HuH-7 (cell line): ENCODE measurements around the gene SIGLEC9.
A peak's percentile ranks its signal among the peaks of the same experiment; 100 is the strongest.

Source experiments
- DNase-seq: peaks from one replicate; pipeline ENCODE4 v3.0.0; 2011; ENCODE audit warnings: low spot score

The SIGLEC9 gene

DNA sequence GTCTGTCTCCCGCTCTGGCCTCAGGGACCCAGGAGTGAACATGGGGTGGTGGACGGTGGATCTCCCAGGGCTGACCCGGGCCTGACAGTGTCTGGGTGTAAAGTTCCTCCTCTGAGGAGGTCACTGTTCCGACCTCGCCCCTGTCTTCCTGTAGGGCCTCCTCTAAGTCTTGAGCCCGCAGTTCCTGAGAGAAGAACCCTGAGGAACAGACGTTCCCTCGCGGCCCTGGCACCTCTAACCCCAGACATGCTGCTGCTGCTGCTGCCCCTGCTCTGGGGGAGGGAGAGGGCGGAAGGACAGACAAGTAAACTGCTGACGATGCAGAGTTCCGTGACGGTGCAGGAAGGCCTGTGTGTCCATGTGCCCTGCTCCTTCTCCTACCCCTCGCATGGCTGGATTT lies at the start of gene SIGLEC9:
Gene SIGLEC9, plus strand, starts transcription at position 178 of the 400 bp plus-strand sequence. Its CDS starts 69 bp downstream, at position 247.
- no peak for DNase-seq

DNA sequence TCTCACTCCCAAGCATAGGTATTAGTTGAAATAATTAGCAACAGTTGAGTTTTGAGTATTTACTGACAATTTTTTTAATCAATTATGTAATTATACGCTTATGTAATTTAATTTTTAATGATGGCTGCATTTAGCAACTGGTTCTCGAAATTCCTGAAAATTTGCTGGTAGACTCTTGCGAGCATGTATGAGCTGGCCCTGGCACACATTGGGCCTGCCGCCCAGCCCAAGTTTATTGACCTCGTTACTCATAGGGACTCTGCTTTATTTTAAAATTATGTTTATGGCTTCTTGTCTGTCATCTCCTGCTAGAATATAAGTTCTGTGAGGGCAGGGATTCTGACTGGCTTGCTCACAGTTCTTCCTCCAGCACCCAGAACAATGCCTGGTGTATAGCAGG lies 48.7 kb upstream of the SIGLEC9 start:
- no peak for DNase-seq

DNA sequence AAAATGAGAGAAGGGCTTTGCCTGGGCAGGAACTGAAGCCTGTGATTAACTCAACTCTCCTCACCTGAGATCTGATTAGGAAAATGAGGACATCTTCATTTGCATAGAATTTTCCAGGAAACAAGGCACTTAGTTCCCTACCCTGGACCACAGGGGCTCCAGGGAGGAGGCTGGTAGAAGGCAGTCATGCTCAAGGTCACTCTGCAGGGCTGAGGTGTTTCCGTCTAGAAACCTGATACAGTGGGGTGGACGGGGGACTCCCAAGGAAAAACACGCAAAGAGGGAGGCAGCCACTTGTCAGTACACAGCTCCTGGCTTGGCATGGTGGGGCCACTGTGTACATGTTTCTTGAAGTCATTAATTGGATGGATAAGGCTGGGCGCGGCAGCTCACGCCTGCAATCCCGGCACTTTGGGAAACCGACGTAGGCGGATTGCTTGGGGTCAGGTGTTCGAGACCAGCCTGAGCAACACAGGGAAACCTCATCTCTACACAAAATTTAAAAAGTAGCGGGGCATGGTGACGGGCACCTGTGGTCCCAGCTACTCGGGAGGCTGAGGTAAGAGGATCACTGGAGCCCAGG lies 48.0 kb upstream of the SIGLEC9 start:
- DNase-seq: no peak

GRCh38 chr19:51078104-51078503 lies 46.6 kb upstream of the SIGLEC9 start:
- DNase-seq: no peak

- no peak for DNase-seq
Observed at GRCh38 chr19:51078731-51079130, 46.0 kb upstream of the SIGLEC9 start.

GRCh38 chr19:51079481-51080110 lies 45.1 kb upstream of the SIGLEC9 start:
- no peak for DNase-seq

GRCh38 chr19:51081476-51081875 lies 43.2 kb upstream of the SIGLEC9 start:
- DNase-seq: no peak

DNA sequence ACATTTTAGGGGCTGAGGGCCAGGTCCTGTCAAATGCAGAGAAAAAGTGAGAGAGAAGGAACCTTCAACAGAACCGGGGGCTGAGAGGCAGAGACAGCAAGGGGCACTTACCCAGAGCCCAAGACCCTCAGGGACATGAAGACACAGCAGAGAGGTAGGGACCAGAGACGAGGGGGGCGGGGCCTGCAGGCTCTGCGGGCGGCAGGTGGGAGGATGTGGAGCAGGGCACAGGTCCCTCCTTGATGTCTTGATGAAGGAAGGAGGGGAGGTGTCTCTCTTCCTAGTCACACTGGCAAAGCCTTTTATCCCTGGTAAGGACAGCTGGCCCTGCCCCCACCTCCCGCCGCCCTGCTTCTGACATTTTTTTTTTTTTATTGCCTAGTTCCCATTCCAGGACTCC lies 42.1 kb upstream of the SIGLEC9 start, which contains the start of gene KLK14:
Gene KLK14, minus strand, starts transcription at position 277 of the 400 bp plus-strand sequence. Its CDS starts 273 bp downstream, at position 4.
- no peak for DNase-seq

DNA sequence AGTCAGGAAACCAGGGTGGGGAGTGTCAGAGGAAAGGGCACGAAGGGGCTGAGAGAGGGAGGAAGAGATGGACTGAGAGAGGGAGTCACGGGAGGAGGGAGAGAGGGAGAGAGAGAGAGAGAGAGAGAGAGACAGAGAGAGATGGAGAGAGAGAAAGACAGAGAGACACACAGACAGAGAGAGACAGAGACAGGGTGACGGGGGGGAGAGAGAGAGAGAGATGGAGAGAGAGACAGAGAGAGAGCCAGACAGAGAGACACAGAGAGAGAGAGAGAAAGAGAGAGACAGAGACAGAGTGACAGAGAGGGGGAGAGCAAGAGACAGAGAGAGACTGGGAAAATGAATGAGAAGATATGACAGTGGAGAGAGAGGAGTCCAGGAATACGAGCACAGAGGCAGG lies 41.5 kb upstream of the SIGLEC9 start:
- no peak for DNase-seq

DNA sequence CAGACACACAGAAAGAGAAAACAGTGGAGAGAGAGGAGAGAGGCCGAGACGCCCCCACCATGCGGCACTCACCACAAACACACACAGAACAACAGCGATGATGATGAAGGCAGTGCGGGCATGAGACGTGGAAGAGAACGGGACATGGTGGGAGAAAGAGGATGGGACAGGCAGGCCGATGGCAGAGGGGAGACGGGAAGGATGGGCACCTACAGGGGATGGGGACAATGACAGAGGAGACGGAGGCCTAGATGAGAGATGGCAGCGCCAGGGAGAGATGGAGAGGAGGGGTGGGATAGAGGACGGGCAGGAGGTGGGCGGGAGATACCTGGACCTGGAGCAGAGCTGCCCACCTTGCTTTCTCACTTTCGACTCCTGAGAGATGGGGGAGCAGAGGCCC lies 40.9 kb upstream of the SIGLEC9 start:
- DNase-seq: no peak

GRCh38 chr19:51084505-51084904 lies 40.2 kb upstream of the SIGLEC9 start:
- DNase-seq: no peak

- no peak for DNase-seq
Observed at GRCh38 chr19:51086153-51086850, 38.4 kb upstream of the SIGLEC9 start.

DNA sequence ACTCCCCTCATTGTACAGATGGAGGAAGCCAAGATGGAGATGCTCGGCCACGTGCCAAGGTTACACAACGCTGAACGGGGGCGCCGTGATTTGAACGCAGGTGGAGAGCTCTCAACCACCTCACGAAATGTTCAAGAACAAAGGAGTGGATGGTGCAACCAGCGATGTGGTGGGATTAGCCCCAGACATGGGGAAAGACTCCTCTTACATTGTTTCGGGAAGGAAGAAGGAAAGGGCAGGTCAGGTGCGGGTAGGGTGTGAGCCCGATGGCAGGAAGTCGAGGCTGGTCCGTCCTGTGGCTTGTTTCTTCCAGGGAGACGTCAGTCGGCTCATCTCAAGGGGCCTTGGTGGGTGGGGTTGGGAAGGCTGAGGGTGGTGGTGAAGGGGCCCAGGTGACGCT lies 34.9 kb upstream of the SIGLEC9 start:
- DNase-seq: no peak

DNA sequence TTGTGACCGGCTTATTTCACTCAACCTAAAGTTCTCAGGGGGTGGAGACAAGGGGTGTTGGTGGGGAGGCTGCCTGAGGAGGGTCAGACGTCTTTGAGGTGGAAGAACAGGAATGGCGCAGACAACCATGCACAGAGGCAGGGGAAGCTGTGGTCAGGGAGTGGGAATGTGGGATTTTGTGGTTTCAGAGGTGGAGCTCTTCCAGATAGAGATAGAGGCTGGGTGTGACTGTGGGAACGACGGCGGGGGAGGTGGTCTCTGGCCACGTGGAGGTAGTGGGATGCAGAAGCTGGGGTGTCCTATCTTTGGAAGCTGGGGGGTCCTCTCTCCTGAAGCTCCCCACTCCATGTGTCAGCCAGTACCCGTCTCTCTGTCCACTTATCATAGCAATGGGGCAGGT lies 34.2 kb upstream of the SIGLEC9 start:
- no peak for DNase-seq

DNA sequence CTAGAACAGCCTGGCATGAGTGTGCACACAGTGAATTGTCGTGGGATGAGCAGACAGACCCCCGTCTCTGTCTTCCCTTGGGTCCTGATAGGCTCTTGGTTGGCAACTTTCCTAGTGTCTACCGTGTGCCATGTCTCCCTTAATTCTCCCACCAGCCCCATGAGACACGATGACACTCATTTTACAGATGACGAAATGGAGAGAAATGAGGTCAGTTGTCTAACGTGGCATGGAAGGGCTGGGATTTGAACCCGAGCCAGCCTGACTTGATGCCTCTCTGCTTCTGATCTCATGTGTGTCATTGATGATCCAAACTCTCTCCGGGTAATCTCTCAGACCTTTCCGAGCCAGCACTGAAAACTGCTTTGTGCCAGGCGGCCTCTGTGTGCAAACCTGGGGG lies 33.6 kb upstream of the SIGLEC9 start:
- no peak for DNase-seq

DNA sequence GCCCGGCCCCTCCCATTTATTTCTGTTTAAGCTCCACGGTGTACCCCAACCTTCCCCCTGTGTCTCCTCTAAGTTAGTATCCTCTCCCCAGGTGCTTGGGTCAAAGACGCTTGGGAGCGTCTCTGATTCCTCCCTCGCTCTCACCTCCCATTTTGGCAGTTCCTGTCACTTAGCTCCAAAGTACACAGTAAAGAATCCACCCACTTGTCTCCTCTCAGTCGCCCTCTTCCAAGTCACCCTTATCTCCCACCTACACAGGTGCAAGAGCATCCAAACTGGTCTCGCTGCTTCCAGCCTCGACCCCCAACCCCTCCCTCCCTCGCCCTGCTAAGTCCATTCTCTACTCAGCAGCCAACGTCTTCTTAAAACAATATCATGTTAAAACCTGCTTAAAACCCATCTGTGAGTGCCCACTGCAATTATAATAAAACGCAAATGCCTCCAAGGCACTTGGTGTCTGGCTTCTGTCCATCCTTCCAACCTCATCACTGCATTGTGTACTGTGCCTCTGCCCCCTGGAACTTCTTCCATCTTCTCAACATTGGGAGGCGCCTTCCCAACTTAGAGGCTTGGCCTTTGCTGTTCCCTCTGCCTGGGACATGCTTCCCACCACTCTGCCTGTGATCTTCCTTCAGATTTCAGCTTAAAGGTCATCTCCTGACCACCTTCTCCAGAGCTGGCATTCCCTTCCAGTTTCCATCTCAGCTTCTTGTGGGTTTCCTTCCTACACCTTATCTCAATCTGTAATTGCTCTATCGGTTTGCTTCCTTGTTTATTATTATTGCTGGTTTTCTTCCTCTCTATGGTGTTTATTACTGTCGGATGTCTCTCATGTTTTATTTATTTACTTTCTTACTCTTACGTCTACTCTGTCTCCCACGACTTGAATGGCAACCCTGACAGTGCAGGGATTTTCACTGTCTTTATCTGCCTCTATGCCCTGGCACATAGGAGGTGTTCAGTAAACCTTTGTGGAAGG lies 32.5 kb upstream of the SIGLEC9 start:
- DNase-seq: no peak

DNA sequence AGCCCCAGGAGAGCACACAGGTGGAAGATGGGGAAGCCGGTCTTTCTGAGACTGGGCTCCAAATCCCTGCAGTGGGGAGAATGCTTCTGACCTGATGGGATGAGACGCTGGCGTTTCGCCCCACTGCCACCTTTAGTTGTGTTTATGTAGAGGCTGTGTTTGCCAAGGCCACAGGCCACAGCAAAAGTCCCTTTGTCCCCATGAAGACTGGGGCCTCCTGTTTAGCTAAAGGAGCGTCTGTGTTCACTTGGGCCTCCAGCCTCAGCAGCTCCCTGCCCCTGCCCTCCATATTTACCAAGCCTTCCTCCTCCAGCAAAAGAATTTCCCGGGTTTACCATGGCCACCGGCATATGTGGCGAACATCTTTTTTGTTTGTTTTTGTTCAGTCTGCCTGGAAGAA lies 31.6 kb upstream of the SIGLEC9 start:
- no peak for DNase-seq

DNA sequence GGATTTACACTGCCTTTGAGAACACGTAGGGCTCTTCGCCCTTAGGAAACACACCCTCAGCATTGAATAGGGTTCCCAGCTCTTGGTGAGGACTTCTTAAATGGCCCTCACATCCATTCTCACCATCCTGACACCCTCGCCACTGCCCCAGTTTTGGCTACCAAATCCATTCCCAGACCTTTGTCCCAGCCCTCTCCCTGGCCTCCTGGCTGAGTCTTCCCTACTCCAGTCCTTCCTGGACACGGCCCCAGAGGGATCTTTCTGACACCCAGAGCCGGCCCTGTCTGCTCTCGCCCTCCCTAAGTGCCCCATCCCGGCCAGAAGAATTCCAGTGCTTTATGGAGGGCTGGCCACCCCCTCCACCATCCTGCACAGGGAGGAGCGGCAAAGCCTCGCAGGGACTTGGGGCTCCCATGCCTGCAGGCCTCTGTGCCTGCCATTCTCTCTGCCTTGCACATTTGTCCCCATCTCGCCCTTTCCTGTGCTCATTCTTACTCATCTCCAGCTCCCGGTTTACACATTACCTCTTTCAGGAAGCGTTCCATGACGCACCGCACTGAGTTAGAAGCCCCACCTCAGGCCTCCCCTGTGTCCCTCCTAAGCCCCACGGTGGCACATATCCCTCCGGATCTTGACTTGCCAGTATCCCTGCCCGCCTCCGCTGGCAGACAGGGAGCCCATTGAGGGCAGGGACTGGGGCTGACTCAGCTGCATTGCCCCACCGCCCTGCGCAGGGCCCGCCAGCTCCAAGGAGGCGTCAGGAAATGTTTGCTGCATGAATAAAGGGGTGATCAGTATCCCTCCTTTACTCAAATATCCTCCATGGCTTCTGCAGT lies 31.0 kb upstream of the SIGLEC9 start:
- no peak for DNase-seq

- DNase-seq: peak; percentile 84
Observed at GRCh38 chr19:51094696-51095279, 29.9 kb upstream of the SIGLEC9 start.

DNA sequence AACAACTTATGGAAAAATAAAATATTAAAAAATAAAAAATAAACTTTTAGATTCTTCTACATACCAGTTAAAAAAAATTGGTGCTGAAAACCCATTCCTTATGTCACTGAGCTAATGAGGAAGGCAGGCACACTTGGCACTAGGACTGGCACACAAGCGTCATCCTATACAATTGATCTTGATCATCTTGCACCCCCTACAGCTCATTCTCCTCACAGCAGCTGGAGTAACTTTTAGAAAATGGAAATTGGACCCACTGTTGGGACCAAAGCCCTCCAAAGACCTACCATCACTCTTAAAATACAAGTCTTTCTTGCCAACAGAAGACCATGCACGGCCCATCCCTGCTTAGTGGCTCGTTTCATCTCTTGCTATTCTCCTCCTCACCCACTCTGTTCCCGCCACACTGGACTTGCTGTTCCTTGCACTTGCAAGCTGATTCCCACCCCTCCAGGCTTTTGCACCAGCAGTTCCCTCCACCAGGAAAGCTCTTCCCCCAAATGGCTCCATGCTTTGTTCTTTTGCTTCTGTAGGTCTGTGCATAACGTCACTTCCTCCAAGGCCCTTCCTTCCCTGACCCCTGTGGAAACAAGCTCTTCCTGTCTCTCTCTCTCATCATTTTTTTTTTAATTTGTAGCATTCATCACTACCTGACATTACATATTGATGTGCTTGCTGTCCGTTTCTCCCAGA lies 28.1 kb upstream of the SIGLEC9 start:
- peak; percentile 37 for DNase-seq
